Activated CD8-positive, alpha-beta memory T cell treated with anti-CD3 and anti-CD28 coated beads, Interleukin-2, amount 50 U/mL, for 48 hours (primary cell): Measurements from ENCODE around the gene KTN1.

Source experiments
- DNase-seq: peaks from one replicate; pipeline ENCODE4 v3.0.0-alpha.2; 2020

The KTN1 gene

DNA sequence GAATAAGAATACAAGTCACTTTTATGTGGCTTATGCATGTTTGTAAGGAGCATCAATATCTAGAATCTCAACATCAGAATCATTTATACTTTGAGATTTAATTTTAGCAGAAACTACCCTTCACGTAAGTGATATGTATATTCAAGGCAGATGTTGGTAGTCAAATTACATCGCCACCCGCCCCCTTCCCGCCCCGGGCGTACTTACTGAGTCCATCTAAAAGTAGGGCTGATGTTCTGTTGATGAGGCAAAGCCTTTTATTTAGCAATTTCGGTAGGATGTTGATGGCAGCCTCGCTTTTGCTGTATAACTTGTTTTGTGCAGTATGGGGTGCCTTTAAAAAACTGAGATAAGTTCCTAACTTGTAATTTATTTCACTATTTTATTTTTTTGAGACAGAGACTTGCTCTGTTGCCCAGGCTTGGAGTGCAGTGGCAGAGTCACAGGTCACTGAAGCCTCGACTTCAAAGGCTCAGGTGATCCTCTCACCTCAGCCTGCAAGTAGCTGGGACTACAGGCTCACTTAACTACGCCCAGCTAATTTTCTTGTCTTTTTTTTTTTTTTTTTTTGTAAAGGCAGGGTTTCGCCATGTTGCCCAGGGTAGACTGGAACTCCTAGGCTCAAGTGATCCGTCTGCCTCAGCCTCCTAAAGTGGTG lies 30.8 kb downstream of the KTN1 start:
- DNase-seq, result no peak

DNA sequence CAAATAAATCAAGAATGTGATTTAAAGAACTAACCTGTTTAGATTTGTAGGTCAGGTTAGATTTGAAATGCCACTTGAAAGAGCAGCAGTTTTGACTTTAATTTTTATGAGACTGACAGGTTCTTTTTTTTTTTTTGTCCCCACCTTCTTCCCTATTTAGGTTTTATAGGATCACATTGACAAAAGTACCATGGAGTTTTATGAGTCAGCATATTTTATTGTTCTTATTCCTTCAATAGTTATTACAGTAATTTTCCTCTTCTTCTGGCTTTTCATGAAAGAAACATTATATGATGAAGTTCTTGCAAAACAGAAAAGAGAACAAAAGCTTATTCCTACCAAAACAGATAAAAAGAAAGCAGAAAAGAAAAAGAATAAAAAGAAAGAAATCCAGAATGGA lies 31.9 kb downstream of the KTN1 start:
- DNase-seq, result no peak

GRCh38 chr14:55614304-55614703 lies 34.3 kb downstream of the KTN1 start:
- DNase-seq, result no peak

GRCh38 chr14:55620277-55620676 lies 40.3 kb downstream of the KTN1 start:
- no peak for DNase-seq

GRCh38 chr14:55620981-55621380 lies 41.0 kb downstream of the KTN1 start:
- DNase-seq, result no peak

- no peak for DNase-seq
Observed at GRCh38 chr14:55621391-55621790, 41.4 kb downstream of the KTN1 start.

DNA sequence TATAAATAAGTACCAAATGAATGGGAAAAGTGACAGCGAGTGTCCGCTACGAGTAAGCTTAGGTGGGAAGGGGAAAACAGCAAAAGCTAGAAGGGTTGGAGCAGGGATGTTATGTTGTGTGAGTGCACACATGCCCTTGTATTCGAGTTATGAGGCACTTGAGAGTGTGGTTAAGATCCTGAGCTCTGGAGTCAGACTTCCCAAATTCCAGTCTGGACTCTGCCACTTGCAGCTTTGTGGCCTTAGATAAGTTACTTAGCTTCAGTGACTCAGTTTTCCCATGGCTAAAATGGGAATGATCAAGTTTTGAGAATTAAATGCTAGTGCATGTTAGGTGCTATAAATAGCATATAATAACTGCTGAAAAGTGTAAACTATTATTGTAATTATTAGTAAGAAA lies 44.9 kb downstream of the KTN1 start:
- no peak for DNase-seq

- no peak for DNase-seq
Observed at GRCh38 chr14:55625481-55625880, 45.5 kb downstream of the KTN1 start.

GRCh38 chr14:55626131-55626530 lies 46.1 kb downstream of the KTN1 start:
- DNase-seq, result no peak

DNA sequence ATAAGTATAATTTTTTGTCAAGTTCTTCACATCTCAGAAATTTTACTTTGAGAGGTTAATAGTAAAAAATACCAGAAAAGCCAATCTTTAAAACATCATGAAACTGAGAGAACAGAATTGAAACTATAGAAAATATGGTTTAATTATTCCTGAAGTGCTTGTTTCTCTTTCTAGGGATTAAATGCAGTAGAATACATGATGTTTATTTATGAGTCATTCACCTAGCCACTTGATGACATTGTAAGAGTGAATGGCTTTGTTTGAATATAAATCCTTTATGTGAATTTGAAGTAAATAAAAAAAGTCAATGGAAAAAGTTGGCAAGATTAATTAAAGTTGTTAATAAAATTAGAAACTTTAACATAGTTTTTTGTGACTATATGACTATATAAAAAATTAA lies 48.4 kb downstream of the KTN1 start:
- no peak for DNase-seq

- DNase-seq, result no peak
Observed at GRCh38 chr14:55638665-55639064, 58.7 kb downstream of the KTN1 start.

DNA sequence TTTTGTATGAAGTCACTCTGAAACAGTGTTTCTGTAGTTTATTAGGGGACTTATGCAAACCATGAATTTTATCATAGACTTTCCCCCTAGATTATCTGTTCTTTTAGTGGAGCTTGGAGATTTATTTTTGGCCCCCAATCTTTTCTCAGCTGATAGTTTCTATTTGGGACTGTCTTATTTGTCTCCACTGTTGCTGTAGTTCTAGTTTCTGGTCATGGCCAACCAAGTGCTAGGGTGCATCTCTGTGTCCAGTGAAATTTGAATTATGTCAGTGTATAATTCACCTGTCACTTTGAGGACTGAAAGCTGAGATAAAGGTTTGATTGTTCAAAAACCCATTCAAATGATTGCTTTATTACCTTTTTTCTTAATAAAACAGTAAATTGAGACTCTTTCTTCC lies 61.3 kb downstream of the KTN1 start:
- no peak for DNase-seq

- DNase-seq, result no peak
Observed at GRCh38 chr14:55641954-55642353, 61.9 kb downstream of the KTN1 start.

DNA sequence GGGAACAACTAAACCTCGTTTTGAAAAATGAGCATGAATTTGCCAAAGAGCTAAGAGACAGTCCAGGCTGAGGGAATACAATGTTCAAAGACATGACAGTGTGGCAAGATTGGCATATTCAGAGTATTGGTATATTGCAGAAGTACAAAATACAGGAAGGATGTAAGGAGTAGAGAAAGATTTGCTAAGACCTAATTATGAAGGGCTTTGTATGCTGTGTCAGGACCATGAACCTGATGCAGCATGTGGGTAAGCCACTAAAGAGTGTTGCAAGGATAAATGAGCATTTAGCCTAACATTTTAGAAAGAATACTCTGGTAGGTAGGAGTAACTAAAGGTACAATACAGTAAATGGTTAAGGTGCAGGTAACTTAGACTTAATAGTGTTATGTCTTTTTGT lies 65.1 kb downstream of the KTN1 start:
- DNase-seq, result no peak

DNA sequence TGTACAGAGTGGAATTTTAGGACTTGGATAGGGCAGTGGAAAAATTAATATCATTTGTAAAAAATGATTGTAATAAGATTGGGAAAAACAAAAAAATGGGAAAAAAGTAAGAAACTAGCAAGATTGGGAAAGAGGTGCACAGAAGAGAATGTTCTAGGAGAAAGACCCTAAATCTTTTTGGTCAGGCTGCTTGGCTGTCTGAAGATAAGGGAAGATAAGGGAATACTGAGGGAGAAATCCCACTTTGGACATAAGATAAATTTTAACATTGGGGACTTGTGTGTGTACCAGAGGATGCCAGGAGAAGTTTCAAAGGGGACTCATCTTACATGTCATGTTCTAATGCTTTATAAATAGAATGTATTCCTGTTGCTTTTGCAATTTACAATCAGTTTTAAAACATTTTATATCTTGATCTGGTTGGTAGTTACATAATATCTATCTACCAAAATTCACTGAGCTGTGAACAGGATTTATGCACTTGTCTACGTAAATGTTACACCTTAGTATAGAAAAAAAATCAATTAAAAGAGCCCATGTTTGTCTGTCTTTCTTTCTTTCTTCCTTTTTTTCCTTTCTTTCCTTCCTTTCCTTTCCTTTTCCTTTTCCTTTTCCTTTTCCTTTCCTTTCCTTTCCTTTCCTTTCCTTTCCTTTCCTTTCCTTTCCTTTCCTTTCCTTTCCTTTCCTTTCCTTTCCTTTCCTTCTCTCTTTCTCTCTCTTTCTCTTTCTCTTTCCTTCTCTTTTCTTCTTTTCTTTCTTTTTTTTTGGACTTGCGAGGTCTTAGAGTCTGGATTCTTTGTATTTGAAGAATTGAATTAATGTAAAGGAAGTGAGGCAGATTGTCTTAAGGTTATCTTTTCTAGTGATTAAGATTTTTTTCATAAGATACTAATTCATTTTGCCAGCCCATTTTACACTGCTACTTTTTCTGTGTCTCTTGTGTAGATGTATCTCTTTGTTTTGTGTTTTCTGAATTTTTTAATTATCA lies 66.1 kb downstream of the KTN1 start:
- no peak for DNase-seq

- DNase-seq, result no peak
Observed at GRCh38 chr14:55650992-55651391, 71.0 kb downstream of the KTN1 start.

DNA sequence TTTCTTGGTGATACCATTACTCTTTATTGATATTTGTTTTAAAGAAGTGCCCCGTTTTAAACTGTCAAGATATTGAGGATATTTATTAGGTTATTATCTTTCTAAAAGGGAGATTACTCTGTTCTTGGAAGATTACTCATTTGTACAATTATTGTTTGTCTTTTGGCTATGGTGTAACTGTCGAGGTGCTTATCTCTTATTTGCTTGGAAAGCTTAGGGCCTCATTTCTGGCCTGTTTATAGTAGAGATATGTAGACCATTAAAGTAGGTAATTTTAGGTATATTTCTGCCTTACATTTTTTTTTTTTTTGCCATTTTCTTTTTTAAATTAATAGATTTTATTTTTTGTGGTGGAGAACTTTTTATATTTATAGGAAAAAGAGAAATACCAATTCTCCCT lies 74.2 kb downstream of the KTN1 start:
- DNase-seq, result no peak

DNA sequence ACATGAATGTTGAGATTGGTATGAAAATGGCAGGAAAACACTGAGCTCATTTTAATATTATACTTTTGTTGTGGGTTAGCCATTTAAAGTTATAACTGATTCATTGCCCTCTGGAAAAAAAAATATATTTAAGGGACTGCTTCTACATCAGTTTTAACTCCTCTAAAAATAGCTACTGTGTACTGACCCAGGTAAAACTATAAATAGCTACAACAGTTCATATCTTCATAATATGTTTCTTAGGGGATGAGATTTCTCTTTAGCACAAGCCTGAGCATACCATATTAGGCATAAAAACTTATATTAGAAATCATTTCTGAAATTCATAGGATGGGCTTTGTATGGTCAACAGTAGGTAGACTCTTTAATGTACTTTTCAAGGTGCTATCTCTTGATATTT lies 81.0 kb downstream of the KTN1 start:
- DNase-seq, result no peak

- no peak for DNase-seq
Observed at GRCh38 chr14:55662752-55663151, 82.7 kb downstream of the KTN1 start.

DNA sequence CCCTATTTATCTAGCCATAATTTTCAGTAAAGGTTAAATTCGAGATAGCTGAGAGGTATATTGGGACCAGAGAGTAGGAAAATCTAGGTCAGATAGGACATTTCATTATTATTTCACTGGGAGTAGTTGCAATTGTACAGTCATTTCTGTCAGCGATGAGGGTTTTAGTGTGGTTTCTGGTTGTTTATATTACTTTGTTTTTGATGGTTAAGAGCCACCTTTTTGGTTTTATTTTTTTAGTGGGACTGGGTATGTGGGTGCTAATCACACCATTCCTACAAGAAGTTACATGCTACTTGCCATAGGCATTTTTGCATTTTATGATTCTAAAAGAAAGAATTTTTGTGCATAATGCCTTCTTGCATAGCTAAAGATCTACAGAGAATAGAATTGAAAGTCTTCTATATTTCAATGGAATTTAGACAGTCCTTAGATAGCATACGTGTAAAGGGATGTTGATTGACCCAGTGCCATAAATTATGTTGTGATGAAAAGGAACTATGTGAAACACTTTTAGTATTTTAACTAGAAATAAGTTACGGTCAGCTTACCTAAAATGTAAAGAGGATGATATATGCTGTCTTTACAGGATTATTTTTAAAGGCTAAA lies 85.2 kb downstream of the KTN1 start:
- DNase-seq, result no peak

GRCh38 chr14:55667801-55668200 lies 87.8 kb downstream of the KTN1 start:
- DNase-seq, result no peak

DNA sequence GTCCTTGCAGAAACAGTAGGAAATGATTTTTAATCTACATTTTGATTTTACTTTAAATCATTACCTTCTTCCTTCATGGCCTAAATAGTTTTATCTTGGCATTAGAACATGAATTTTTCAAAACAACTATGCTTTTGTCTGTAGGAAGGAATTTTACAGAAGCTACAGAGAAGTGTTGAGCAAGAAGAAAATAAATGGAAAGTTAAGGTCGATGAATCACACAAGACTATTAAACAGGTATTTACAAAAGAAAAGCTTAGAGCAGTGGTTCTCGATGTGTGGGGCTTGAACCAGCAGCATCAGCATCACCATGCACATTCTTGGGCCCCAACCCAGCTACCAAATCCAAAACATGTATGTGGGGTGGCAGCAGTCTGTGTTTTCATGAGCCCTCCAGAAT lies 91.6 kb downstream of the KTN1 start:
- DNase-seq, result no peak

GRCh38 chr14:55673048-55673447 lies 93.0 kb downstream of the KTN1 start:
- no peak for DNase-seq

DNA sequence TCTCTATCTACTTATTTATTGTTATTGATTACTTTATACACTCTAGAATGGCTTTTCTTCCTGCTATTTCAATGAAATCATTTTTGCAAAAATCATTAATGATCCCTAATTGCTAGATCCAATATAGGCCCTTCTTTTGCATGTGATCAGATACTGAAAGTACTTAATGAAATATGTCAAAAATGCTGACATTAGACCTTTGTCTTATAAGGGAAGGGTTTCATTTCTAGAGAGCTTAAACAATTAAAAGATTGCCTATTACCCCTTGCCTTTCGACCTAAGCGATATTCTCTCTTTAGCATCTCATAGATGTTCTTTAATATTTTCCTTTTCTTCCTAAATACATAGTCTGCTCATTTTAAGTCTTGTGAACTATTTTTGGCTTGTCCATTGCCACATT lies 101.1 kb downstream of the KTN1 start:
- no peak for DNase-seq
